HCEC 1CT (cell line): Measurements from ENCODE around the gene ASS1.
A peak's percentile ranks its signal among the peaks of the same experiment; 100 is the strongest.

Source experiments
- DNase-seq: peaks from one replicate; pipeline ENCODE4 v3.0.0-alpha.2; 2017

The ASS1 gene

DNA sequence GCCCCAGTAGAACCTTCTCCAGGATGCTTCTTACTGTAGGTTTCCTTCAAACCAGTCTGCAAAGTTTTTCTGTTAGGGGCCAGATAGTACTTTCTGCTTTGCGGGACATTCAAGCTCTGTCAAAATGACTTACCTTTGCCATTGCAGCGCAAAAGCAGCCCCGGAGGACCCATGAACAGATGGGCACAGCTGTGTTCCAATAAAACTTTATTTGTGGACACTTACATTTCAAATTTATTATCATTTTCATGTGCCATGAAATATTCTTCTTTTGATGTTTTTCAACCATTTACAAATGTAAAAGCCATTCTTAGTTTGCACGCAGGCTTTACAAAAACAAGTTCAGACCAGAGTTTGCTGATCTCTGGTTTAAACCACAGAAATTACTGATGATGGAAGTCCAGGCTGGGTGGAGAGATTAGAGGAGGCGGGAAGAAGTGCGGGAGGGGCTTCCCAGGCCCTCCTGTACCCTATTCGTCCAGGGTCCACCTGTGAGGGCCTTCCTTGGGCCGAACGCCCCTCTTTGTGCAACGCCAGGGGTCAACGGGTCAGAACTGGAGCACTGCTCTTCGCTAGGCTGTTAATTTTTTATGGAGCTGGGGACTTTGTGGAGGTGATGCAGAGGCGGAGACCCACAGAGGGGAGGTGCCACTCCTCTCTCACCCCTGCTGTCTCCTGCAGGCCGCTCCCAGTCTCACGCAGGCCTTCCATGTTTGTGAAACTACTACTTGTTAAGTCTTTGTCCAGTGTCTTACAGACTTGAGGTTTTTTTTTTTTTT lies 7.6 kb upstream of the ASS1 start:
- no peak for DNase-seq

DNA sequence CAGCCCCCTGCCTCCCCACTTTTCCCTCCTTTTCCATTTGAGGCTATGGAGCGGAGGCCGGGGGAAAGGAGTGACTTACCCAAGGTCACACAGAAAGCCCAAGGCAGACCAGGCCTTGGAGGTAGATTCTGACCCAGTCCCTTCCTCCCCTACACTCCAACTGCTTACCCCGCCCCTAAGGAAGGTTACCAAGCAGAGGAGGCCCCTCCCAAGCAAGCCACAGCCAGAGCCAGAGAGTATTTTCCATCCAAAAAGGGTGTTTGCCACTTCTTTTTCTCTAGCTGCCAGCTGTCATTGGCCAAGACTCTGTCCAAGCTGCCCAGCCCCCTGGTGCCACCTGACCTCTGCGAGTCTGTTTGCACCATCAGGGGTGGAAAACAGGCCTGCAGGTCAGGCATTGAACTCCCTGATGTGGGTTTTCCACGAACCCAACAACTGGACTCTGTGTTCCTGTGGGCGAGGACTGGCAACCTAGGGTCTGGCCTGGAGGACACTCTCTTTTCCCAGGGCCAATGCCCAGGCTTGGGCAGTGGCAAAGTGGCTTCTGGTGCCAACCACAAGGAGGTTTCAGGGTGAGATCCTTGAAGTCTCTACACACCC lies 6.3 kb upstream of the ASS1 start:
- DNase-seq: no peak

DNA sequence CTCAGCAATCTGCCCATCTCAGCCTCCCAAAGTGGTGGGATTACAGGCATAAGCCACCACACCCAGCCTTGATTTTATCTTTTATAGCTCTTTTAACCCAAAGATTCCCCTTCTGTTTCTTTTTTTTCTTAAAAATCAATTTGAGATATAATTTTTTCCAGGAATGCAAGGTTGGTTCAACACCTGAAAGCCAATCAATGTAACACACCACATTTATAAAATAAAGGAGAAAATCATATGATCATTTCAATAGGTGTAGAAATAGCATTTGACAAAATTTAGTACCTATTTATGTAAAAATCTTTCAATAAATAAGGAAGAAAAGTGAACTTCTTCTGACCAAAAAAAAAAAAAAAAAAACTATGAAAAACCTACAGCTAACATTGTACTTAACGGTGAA lies 3.7 kb upstream of the ASS1 start:
- no peak for DNase-seq

DNA sequence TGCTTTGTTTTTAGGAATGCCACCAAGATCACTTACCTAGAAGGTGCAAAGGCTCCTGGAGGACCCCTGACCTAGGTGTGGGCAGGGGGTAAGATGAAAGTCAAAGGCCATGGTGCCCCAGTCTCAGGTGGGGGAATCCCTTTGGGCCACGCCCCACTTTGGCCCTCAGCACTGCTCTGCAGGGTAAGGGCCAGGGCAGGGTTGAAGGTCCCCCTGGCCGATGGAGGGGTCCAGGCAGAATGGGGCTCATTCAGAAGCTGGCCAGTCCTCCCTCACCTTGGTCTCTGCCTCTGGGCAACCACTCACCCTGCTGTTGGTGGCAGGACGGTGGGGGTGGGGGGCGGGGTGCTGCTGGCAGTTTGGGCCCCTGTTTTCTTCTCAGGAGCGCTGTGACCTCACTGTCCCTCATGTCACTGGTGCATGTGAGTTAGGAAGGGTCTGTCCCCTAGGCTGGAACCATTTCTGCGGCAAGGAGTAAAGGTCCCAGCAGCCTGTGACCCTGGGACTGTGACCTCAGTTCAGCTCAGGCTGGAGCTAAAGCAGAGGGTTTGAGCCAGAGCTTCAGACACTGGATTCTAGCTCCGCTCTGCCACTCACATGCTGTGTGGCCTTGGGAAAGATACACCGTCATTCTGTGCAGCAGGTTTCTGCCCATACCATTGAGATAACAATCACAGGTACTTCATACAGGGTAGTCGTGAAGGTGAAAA lies 1.9 kb upstream of the ASS1 start:
- no peak for DNase-seq

DNA sequence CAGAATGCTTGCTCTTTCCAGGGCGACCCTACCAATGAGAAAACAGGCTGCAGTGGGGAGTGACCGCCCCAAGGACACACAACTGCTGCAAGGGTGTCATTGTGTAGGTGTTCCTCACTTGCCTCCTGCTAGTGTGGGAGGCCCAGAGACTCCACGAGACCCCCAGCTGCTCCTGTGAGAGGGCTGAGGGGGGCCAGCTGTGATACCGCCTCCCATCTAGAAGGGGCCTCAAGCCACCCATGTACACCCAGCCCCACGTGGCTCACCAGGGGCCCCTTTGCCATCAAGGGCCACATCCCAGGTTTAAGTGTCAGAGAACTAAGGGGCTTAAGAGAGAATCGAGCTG lies 1.3 kb upstream of the ASS1 start:
- no peak for DNase-seq

DNA sequence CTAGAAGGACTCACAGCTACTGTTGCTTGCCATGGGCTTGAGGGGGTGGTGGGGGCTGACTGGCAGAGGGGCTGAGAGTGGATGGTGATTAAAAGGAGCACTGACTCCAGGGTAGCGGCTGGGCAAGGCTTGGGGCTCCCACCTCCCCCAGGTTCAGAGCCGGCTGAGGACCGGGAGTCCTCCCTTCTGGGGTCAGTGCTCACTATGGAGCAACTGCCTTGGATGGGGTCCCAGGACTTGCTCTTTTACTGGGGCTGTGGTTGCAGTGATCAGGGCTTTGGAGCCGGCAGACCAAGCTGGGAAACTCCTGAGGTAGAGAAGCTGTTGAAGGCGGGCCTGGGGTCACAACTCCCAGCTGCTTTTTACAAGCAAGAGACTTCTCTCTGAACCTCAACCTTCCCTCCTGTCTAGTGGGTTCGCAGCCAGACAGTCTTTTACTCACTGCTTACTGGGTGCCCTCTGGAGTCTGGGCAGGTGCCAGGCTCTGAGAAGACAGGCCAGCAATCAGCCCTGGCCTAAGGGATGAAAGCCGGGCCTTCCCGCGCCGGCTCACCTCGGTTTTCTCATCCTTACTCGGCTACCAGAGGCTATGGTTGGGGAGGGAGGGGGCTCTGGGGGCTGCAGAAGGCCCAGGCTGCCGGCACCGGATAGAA lies 795 bp upstream of the ASS1 start:
- no peak for DNase-seq

DNA sequence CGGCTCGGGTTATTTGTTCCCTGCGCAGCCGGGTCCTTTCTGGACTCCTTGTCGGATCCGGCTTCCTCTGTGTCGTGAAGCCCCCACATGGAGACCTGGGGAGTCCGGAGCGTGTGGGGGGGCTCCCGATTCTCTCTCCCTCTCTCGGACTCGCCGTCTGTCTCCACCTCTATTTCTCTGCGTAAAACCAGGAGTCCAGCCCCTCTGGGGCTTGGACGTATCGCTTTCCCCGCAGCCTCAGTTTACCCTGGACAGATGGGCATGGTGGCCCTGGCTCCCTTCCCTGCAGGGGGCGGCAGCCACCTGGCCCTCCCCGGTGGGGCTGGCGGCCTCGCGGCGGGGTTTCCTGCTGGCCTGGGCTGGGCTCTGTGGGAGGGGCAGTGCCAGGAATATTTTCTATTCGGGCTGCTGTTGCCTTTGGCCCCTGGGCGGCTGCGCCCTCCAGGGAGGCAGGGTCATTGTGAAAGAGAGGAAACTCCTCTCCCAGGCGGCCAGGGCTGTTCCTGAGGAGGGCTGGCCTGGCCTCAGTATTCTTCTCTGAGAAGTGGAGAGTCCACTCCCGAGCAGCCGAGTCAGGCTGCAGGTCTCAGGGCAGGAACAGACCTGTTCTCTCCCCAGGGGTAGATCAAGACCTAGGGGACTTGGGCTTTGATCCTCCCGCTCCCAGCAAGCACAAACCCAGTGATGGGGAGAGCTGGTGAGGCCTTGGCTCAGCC lies 665 bp downstream of the ASS1 start:
- peak; percentile 17 for DNase-seq

DNA sequence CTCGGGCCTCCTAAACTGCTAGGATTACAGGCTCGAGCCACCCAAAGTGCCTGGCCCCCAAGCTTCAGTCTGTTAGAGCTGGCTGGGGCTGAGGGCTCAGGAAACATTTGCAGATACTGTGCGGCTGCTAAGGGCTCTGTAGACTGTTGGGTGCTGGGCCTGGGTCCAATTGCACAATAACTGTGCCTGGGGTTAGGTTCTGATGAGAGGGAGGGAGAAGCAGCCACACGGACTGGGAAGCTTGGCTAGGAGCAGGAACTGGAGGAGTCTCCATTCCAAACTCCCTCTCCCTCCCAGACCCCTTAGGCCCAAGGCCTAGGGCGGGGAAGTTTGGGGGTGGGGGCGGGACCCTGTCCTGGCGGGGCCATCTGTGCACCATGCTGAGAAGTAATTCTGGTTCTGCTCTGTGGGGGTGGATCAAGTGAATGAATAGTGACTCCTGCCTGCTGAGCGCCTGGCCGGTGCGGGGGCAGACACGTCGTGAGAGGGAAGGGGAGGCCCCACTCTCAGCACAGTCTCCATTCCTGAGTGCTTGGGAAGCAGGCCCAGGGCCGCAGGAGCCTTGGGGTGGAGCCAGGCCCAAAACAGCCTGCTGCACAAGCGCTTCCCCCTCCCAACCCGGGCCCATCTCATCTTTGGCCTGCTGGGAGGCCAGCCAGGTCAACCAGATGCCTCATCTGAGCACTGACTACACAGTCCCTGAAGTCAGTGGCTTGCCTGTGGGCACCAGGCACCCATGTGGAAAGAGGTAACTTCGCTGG lies 1.5 kb downstream of the ASS1 start:
- DNase-seq: peak; percentile 79

DNA sequence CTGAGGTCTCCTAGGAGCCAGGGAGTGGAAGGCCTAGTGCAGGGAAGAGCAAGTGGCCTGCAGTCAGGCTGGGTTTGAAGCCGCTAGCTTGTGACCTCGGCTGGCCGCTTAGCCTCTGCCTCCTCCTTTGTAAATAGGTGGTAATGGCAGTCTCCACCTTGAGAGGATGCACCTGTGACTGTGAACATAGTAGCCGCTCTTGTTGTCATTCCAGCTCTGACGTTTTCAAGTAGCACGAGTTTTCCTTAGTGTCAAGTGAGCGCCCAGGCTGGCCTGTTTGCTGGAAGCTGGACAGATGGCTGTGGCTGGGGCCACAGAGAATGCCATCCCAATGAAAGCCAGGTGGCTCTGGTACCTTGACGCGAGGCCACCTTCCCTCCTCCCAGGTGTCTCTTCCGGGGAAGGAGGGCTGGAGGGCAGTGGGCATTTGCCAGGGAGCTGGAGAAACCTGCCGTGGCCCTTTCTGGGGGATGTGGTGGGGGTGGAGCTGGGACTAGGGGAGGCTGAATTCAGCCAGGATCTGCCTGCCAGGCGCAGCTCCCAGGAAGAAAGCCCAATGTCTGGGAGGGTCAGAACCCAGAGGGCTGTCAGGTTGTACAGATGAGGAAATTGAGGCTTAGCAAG lies 2.5 kb downstream of the ASS1 start:
- DNase-seq: no peak

DNA sequence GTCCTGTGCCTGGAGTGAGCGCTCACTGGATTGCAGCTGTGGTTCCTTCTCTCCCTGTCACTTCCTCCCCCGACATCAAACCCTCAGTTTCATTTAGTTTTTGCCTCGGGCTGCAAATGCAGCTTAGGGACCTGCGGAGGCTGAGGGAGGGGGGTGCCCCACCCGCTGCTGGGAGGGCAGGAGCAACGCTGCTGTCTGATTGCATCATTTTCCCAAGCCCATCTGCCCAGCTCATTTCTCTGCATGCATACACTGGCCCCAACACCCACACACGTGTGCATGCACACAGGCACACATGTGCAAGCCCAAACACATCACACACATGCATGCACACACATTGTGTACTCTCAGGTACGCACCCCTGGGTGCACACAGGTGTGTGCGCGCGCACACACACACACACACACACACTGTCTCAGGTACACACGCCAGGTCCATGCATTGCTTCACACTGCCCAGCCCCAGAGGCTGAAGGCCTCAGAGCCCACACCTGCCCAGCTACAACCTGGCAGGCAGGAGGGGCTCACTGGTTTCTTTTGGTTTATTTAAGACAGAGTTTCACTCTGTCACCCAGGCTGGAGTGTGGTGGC lies 3.4 kb downstream of the ASS1 start:
- no peak for DNase-seq

DNA sequence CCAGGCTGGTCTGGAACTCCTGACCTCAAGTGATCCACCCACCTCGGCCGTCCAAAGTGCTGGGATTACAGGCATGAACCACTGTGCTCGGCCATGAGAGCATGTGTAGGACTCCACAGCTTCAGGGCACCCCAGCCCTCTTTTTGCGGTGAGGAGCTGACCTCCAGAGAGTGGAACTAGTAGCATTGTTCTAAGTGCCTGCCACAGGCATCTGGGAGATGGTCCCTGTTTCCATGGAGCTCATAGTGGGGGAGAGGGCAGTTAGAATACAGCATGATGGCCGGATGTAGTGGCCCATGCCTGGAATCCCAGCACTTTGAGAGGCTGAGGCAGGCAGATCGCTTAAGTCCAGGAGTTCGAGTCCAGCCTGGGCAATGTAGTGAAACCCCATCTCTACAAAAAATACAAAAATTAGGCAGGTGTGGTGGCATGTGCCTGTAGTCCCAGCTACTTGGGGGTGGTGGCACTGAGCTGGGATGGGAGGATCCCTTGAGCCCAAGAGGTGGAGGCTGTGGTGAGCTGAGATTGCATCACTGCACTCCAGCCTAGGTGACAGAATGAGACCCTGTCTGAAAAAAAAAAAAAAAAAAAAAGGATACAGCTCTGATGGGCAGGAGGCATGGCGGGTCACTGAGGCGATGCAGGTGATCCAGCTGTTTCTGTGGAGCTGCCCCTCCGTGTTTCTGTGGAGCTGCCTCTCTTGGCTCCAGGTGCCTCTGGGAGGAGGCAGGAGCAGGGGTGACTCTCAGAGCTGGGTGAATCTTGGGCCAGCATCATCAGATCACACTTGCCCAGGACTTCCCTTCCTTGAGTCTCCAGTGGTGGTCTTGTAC lies 4.2 kb downstream of the ASS1 start:
- no peak for DNase-seq

DNA sequence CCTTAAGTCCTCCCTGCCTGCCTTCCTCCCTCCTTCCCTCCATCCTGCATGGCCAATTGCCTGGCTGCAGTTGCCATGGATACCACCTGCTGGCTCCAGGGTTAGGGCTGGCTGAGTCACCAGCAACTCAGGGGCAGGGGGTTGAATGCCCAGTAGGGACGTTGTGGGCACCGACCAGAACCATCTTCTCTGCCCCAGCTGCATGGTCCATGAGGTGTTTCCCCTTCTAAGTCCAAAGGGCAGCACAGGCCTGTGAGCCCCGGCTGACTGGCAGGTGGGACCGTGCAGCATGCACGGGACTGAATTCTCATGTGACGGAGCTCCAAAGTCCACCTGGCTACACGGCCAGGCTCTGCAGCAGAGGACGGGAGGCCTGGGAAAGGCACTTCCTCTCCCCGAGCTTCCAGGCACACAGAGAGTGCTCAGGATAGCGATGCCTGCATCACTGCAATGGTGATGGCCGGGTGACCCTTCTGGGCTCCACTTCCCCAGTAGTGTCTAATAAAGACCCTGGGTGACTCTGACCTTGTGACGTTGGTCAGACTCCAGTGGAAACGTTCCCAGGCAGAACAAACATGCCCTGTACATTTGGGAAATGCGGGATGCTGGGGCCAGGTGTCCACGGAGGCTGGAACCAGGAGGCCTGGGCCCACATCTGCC lies 5.7 kb downstream of the ASS1 start:
- DNase-seq: no peak

DNA sequence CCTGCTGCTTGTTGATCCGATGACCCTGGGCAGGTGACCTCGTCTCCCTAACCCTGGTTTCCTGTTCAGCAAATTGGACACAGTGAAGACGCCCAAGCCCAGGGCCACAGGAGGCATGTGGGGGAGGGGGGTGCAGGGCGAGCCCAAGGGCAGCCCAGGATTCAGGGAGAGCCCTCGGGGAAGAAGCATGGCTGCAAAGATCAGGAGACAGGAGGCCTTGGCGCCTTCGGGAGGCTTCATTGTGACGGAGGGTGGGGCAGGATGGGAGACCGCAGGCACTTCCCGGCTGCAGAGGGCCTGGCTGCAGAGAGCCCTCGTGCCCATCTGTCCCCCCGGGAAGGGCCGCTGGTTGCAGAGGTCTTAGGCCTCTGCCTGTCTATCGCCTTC lies 6.2 kb downstream of the ASS1 start:
- no peak for DNase-seq

DNA sequence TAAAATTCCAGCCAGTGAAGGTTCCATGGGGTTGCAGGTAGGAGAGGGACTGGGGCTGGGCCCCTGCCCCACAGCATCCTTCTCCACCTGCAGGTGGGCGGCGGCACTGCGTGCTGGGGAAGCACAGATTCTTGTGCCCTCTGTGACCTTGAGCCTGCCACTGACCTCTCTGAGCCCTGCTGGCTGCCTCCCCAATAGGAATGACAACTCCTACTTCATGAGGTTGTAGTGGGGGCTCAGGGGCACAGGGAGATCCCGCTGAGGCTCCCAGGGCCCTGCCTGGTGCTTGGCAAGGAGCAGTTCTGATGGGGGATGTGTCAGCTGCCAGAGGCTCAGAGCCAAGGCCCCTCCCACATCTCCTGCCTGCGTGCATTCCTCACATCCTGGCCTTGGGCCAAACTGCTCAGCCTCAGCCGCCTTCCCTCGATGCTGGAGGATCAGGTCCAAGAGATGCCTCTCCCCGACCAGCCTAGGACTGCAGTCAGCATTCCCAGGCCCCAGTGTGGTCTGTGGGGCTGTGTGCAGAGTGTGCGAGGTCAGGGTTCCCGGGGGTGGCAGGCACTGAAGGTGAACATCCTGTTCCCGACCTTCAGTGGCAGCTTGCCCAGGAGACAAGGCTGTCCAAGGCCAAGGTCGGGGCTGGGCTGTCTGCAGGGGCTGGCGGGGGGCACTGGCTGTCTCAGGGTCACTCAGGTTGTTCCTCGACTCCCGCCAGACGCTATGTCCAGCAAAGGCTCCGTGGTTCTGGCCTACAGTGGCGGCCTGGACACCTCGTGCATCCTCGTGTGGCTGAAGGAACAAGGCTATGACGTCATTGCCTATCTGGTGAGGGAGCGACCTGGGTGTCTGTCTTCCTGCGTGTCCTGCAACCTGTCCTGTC lies 7.0 kb downstream of the ASS1 start:
- peak; percentile 85 for DNase-seq

DNA sequence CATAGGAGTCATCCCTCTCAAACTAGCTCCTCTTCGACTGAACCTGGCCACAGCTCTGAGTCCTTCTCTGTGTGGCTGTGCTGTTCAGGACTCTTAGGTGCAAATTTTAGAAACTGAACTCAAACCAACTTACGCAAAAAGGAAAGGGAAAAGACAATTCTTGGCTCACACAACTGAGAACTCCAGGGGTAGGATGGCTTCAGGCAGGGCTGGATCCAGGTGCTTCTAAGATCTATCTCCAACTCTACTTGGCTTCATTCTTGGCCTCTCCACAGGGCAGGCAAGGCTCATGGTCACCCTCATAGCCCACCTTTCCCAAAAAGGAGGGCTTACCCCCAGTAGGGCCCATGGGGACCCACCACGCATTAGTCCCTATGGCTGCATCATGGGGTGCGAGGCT lies 8.1 kb downstream of the ASS1 start:
- no peak for DNase-seq

DNA sequence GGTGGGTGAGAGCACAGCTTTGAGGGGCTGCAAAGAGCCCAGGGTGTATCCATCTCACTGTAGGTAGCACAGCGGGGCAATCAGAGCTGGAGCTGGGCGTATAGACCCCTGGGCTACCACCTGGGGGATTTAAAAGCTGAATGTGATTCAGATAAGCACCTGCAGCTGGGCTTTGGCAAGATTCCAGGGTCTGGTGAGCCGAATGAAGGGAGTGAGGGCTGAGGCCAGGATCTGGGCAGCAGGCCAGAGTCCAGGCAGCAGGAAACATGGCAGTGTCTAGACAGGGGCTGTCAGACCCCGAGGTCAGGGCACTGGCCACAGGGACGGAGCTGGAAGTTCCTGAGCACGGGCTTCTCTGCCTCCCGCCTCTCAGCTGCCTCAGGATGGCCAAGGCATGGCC lies 8.7 kb downstream of the ASS1 start:
- DNase-seq: no peak

DNA sequence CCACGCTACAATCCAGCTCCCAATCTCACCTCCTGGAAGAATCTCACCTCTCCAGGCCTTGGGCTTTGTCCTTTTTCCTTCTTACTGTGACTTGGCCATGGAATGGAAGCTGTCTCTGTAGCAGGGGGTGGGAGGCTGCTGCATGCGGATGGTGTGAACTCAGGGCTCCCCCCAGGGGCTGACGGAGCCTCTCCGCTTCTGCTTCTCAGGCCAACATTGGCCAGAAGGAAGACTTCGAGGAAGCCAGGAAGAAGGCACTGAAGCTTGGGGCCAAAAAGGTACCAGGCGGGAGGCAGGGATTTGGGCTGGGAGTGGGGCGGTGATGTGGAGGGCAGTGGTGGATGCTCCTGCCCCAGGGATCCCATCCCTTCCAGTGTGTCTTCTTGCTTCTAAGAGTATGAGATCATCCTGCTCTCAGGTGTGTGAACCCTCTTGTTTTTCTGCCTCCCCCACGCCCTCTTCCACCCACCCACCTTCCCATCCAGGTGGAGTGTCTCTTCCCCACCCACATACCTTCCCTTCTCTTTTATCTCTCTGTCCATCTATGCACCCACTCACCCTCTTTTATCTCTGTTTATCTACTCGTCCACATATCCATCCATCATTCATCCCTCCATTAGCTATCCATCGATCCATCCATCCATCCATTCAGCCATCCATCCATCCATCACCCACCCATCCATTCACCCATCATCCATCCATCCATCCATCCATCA lies 9.5 kb downstream of the ASS1 start:
- DNase-seq: no peak

DNA sequence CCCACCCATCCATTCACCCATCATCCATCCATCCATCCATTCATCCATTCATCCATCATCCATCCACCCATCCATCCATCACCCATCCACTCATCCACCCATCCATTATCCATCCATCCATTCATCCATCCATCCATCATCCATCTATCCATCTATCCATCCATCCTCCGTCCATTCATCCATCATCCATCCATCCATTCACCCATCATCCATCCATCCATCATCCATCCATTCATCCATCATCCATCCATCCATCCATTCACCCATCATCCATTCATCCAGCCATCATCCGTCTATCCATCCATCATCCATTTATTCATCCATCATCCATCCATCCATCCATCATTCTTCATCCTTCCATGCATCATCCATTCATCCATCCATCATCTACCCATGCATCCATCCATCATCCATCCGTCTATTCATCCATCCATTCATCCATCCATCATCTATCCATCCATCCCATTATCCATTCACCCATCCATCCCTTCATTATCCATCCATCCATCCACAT lies 10.1 kb downstream of the ASS1 start:
- DNase-seq: no peak
